ENCODE data around the gene APOL1.

The APOL1 gene

GRCh38 chr22:36213586-36213985 is 39.3 kb upstream of the APOL1 start:
- Histone ChIP-seq H3K27me3 (ENCODE audit: control insufficient read depth, insufficient read depth, low read length) (no peaks in the 10 kb centered on the region), H3K4me3 (ENCODE audit: low read length) (no peak overlapping the region), H3K4me1 (ENCODE audit: control insufficient read depth, insufficient read depth, low read length) (no peaks in the 10 kb centered on the region), H3K9ac (ENCODE audit: low read length) (no peak overlapping the region), H3K27ac (ENCODE audit: low read depth, low read length) (no peak overlapping the region), H3K36me3 (ENCODE audit: control insufficient read depth, insufficient read depth, low read length) (no peaks in the 10 kb centered on the region)

- H3K4me3 ChIP-seq (ENCODE audit: low read length) = no peak overlapping the region
- H3K27me3 ChIP-seq (ENCODE audit: control insufficient read depth, insufficient read depth, low read length) = no peaks in the 10 kb centered on the region
- H3K9ac ChIP-seq (ENCODE audit: low read length) = no peak overlapping the region
- H3K36me3 ChIP-seq (ENCODE audit: control insufficient read depth, insufficient read depth, low read length) = no peaks in the 10 kb centered on the region
- no peaks in the 10 kb centered on the region for H3K4me1 ChIP-seq (ENCODE audit: control insufficient read depth, insufficient read depth, low read length)
- H3K27ac ChIP-seq (ENCODE audit: low read depth, low read length) = no peak overlapping the region
Measured at GRCh38 chr22:36215981-36216380, 37.0 kb upstream of the APOL1 start.

- no peak overlapping the region for H3K9ac ChIP-seq (ENCODE audit: low read length)
- no peak overlapping the region for H3K27ac ChIP-seq (ENCODE audit: low read depth, low read length)
- no peak overlapping the region for H3K4me3 ChIP-seq (ENCODE audit: low read length)
- no peaks in the 10 kb centered on the region for H3K36me3 ChIP-seq (ENCODE audit: control insufficient read depth, insufficient read depth, low read length)
- H3K4me1 ChIP-seq (ENCODE audit: control insufficient read depth, insufficient read depth, low read length) = no peaks in the 10 kb centered on the region
- H3K27me3 ChIP-seq (ENCODE audit: control insufficient read depth, insufficient read depth, low read length) = no peaks in the 10 kb centered on the region
Measured at GRCh38 chr22:36218648-36219193, 34.2 kb upstream of the APOL1 start.

GRCh38 chr22:36220451-36220921 is 32.4 kb upstream of the APOL1 start:
- Histone ChIP-seq H3K36me3 (ENCODE audit: control insufficient read depth, insufficient read depth, low read length) (no peaks in the 10 kb centered on the region), H3K27ac (ENCODE audit: low read depth, low read length) (no peak overlapping the region), H3K9ac (ENCODE audit: low read length) (no peak overlapping the region), H3K27me3 (ENCODE audit: control insufficient read depth, insufficient read depth, low read length) (no peaks in the 10 kb centered on the region), H3K4me3 (ENCODE audit: low read length) (no peak overlapping the region), H3K4me1 (ENCODE audit: control insufficient read depth, insufficient read depth, low read length) (no peaks in the 10 kb centered on the region)

DNA sequence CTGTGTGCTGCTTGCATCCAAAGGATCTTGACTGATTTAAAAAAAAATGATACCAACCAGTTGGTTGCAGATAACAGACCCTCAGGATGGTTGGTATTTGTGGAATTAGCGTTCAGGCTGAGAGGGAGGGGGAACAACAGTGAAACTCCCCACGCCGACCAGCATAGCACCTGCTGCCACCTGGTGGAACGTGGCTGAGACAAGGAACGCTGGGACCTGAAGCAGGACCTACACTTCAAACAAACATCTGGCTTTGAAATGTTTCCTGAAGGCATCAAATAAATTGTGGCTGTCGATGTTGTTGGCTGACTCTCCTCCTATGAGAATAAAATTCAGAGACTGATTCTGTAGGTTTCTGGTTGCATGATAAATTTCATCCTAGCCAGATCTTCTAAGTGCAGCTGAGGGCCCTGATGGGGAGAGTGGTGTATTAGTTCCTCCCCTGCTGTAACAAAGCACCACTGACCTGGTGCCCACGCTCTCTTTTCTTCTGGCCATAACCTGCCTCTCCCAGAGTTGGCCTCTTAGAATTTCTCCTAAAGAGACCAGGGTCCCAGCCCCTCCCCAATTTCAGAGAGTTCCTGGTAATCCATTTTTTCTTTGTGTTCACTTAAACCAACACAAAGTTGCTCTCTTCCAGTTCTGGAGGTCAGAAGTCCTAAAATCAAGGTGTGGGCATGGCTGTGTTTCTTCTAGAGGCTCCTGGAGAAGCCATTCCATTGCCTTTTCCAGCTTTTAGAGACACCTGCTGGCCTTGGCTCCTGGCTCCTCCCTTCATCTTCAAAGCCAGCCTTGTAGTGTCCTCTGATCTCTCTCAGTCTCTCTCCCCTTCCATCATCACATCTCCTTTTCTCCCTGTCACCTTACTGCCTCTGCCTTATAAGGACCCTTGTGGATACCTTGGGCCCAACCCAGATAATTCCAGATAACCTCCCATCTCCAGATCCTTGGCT is 30.9 kb upstream of the APOL1 start:
- H3K36me3 ChIP-seq (ENCODE audit: control insufficient read depth, insufficient read depth, low read length) = no peaks in the 10 kb centered on the region
- H3K9ac ChIP-seq (ENCODE audit: low read length) = no peak overlapping the region
- no peaks in the 10 kb centered on the region for H3K27me3 ChIP-seq (ENCODE audit: control insufficient read depth, insufficient read depth, low read length)
- H3K4me3 ChIP-seq (ENCODE audit: low read length) = peak overlapping the region; percentile 4
- no peaks in the 10 kb centered on the region for H3K4me1 ChIP-seq (ENCODE audit: control insufficient read depth, insufficient read depth, low read length)
- no peak overlapping the region for H3K27ac ChIP-seq (ENCODE audit: low read depth, low read length)

GRCh38 chr22:36222887-36223450 is 30.0 kb upstream of the APOL1 start:
- Histone ChIP-seq H3K27ac (ENCODE audit: low read depth, low read length) (no peak overlapping the region), H3K9ac (ENCODE audit: low read length) (no peak overlapping the region), H3K27me3 (ENCODE audit: control insufficient read depth, insufficient read depth, low read length) (no peaks in the 10 kb centered on the region), H3K4me1 (ENCODE audit: control insufficient read depth, insufficient read depth, low read length) (no peaks in the 10 kb centered on the region), H3K36me3 (ENCODE audit: control insufficient read depth, insufficient read depth, low read length) (peaks cover 7% of the 10 kb centered on the region), H3K4me3 (ENCODE audit: low read length) (no peak overlapping the region)

- no peaks in the 10 kb centered on the region for H3K27me3 ChIP-seq (ENCODE audit: control insufficient read depth, insufficient read depth, low read length)
- H3K9ac ChIP-seq (ENCODE audit: low read length) = no peak overlapping the region
- no peaks in the 10 kb centered on the region for H3K4me1 ChIP-seq (ENCODE audit: control insufficient read depth, insufficient read depth, low read length)
- H3K4me3 ChIP-seq (ENCODE audit: low read length) = no peak overlapping the region
- H3K27ac ChIP-seq (ENCODE audit: low read depth, low read length) = no peak overlapping the region
- H3K36me3 ChIP-seq (ENCODE audit: control insufficient read depth, insufficient read depth, low read length) = peaks cover 9% of the 10 kb centered on the region
Measured at GRCh38 chr22:36223504-36223903, 29.4 kb upstream of the APOL1 start.

DNA sequence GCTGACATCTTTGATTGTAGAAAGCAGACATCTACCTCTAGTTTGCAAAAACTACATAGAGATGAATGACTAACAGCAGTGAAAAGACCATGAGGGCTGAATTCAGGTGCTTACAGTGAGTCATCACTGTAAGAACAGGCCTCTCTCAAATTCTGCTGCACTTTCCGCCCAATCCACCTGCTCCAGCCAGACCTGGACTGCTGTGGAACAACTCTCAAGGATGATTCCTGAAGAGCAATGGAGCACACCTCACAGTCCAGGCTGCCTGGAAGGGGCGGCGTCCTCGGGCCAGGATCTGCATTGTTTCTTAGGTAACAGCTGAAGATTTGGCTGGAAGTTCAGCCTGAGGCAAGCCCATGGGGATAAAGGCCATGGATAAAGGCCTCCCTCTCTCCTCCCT is 28.7 kb upstream of the APOL1 start:
- Histone ChIP-seq H3K4me1 (ENCODE audit: control insufficient read depth, insufficient read depth, low read length) (no peaks in the 10 kb centered on the region), H3K27ac (ENCODE audit: low read depth, low read length) (no peak overlapping the region), H3K36me3 (ENCODE audit: control insufficient read depth, insufficient read depth, low read length) (peaks cover 14% of the 10 kb centered on the region), H3K27me3 (ENCODE audit: control insufficient read depth, insufficient read depth, low read length) (no peaks in the 10 kb centered on the region), H3K4me3 (ENCODE audit: low read length) (no peak overlapping the region), H3K9ac (ENCODE audit: low read length) (no peak overlapping the region)

GRCh38 chr22:36225333-36225922 is 27.5 kb upstream of the APOL1 start:
- H3K27ac ChIP-seq (ENCODE audit: low read depth, low read length) = no peak overlapping the region
- peaks cover 14% of the 10 kb centered on the region for H3K36me3 ChIP-seq (ENCODE audit: control insufficient read depth, insufficient read depth, low read length)
- H3K9ac ChIP-seq (ENCODE audit: low read length) = no peak overlapping the region
- no peaks in the 10 kb centered on the region for H3K27me3 ChIP-seq (ENCODE audit: control insufficient read depth, insufficient read depth, low read length)
- H3K4me3 ChIP-seq (ENCODE audit: low read length) = no peak overlapping the region
- no peaks in the 10 kb centered on the region for H3K4me1 ChIP-seq (ENCODE audit: control insufficient read depth, insufficient read depth, low read length)

DNA sequence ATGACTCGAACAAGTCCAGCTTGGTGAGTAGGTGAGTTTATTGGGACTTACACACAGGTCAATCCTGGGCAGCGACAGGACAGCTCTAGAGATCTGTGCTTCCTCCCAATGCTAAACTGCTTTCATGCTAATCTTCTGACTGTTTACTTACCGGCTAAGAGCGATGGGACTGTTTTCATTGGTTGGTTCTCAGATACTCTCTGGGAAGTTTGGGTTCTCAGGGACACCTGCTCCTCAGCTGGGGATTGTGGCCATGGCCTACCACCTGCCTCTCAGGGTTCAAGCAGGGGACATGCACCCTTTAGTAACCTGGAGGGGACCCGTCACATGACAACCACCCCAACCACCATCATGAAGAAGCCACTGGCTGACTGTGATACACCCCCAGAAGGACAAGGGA is 26.7 kb upstream of the APOL1 start:
- Histone ChIP-seq H3K4me3 (ENCODE audit: low read length) (no peak overlapping the region), H3K9ac (ENCODE audit: low read length) (no peak overlapping the region), H3K4me1 (ENCODE audit: control insufficient read depth, insufficient read depth, low read length) (no peaks in the 10 kb centered on the region), H3K36me3 (ENCODE audit: control insufficient read depth, insufficient read depth, low read length) (peaks cover 14% of the 10 kb centered on the region), H3K27me3 (ENCODE audit: control insufficient read depth, insufficient read depth, low read length) (no peaks in the 10 kb centered on the region), H3K27ac (ENCODE audit: low read depth, low read length) (no peak overlapping the region)

DNA sequence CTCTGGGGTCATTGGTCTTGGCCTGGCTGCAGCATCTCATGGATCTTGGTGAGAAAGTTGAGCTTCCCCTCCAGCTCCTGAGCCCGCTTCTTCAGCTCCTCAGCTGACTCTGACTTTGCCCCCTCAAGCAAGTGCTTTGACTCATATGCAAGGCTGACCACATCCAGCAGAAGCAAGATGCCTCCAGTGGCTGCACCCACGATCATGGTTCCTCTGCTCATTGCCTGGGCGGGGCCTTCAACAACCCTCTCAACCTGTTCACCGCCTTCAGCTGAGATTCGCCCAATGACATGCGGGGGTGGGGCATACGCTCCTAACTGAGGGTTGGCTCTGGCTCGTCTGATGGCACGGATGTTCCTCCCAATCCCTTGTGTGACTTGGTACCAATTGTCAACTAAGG is 25.5 kb upstream of the APOL1 start:
- no peak overlapping the region for H3K4me3 ChIP-seq (ENCODE audit: low read length)
- H3K27ac ChIP-seq (ENCODE audit: low read depth, low read length) = no peak overlapping the region
- H3K36me3 ChIP-seq (ENCODE audit: control insufficient read depth, insufficient read depth, low read length) = peaks cover 18% of the 10 kb centered on the region
- H3K27me3 ChIP-seq (ENCODE audit: control insufficient read depth, insufficient read depth, low read length) = no peaks in the 10 kb centered on the region
- no peaks in the 10 kb centered on the region for H3K4me1 ChIP-seq (ENCODE audit: control insufficient read depth, insufficient read depth, low read length)
- no peak overlapping the region for H3K9ac ChIP-seq (ENCODE audit: low read length)

DNA sequence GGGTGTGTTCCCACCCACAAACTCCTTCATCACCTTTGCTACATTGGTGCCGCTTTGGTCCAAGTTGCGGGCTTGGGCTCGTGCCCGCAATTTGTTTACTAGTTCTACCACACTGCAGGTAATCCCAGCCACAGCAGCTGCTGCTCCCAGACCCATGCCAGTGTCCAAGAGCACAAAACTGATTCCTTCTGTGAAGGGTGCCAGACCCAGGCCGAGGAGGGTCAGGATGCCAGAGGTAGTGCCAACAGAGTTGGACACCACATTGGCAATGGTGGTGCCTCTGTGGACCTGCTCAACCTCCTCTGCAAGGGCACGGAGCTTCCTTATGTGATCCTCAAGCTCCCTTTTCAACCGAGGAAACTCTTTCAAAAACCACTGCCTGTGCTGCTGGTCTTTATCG is 25.1 kb upstream of the APOL1 start:
- H3K4me3 ChIP-seq (ENCODE audit: low read length) = no peak overlapping the region
- H3K9ac ChIP-seq (ENCODE audit: low read length) = no peak overlapping the region
- H3K4me1 ChIP-seq (ENCODE audit: control insufficient read depth, insufficient read depth, low read length) = no peaks in the 10 kb centered on the region
- no peaks in the 10 kb centered on the region for H3K27me3 ChIP-seq (ENCODE audit: control insufficient read depth, insufficient read depth, low read length)
- no peak overlapping the region for H3K27ac ChIP-seq (ENCODE audit: low read depth, low read length)
- H3K36me3 ChIP-seq (ENCODE audit: control insufficient read depth, insufficient read depth, low read length) = peaks cover 22% of the 10 kb centered on the region
